ENCODE results near the gene NOP9.

DNA sequence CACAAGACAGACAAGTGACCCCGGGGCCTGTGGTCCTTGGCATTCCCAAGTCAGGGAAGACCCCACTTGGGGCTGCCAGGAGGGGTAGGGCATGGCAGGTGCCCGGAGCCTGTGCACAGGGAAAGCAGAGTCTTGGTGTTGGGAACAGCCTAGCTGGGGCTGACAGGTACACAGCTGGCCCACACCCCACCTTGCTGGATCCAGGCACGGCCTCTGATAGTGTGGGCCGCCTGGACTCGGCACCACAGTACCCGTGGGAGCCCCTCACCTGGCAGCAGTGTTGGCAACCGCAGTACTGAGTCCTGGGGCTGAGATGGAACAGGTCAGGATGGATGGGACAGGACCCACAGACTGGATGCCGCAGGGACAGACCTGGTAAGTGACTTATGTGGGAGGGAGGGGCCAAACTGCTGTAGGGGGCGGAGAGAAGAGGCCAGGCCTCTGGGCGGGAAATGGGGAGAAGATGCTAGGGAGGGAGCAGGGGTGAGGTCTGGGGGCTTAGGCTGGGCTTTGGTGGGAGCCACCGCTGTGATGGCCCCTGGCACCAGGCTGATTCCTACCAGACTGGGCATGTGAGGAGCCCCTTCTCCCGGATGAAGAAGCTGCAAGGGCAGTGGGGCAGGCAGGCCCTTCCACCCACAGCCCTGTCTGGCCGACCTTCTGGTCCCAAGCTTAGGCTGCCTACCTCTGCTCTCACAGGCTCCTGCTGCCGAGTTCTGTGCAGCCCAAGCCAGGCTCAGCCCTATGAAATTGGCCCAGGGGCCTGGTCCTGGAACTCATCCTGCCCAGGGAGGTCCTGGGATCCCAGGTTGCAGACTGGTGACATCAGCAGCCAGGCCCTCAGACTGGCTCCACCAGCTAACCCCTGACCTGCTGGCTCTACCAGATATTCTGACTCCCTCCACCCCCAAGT, 36.6 kb upstream of the NOP9 start, which contains the start of gene TGM1:
- peak; percentile 12 for TF ChIP-seq POLR2A (IDR thresholded peaks at IDR 0.05)
- TF ChIP-seq, protein P1, sequence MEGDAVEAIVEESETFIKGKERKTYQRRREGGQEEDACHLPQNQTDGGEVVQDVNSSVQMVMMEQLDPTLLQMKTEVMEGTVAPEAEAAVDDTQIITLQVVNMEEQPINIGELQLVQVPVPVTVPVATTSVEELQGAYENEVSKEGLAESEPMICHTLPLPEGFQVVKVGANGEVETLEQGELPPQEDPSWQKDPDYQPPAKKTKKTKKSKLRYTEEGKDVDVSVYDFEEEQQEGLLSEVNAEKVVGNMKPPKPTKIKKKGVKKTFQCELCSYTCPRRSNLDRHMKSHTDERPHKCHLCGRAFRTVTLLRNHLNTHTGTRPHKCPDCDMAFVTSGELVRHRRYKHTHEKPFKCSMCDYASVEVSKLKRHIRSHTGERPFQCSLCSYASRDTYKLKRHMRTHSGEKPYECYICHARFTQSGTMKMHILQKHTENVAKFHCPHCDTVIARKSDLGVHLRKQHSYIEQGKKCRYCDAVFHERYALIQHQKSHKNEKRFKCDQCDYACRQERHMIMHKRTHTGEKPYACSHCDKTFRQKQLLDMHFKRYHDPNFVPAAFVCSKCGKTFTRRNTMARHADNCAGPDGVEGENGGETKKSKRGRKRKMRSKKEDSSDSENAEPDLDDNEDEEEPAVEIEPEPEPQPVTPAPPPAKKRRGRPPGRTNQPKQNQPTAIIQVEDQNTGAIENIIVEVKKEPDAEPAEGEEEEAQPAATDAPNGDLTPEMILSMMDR (IDR thresholded peaks at IDR 0.05): no peak
